ENCODE data around the gene GPATCH1. TPM values are rescaled to one million over a fixed set of nuclear protein-coding genes. Genes with fewer than 3 reads are reported as not detected.
"Not testable (repeated sequence)": the region's sequence is repeated elsewhere in the genome, so short reads cannot be mapped to it uniquely, and the experiment has no call there.

GPATCH1 gene
- total and polyA plus RNA-seq, 2 of the 4 experiments (the other 2 are of a cell fraction) = 5.1 to 7.5 TPM

DNA sequence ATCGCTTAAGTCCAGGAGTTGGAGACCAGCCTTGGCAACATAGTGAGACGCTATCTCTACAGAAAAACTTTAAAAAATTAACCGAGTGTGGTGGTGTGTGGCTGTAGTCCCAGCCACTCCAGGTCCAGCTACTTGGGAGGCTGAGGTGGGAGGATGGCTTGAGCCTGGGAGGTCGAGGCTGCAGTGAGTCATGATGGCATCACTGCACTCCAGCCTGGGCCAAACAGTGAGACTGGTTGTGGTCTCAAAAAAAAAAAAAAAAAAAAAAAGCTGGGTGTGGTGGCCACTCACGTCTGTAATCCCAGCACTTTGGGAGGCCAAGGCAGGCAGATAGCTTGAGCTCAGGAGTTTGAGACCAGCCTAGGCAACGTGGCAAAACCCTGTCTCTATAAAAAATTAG is 85.1 kb downstream of the GPATCH1 start:
- DNase-seq; H3K14ac ChIP-seq (replicated peaks; ENCODE audit: low read depth, low read length); H3K4me3 ChIP-seq (ENCODE audit: insufficient read depth, low read depth, low read length); H4K5ac ChIP-seq (ENCODE audit: low read depth, low read length); H3K4me1 ChIP-seq (ENCODE audit: control insufficient read depth, insufficient read depth, low read length); H3K23ac ChIP-seq (ENCODE audit: low read depth, low read length); H2AK5ac ChIP-seq (ENCODE audit: low read depth, low read length); H3K9me1 ChIP-seq (ENCODE audit: insufficient read depth, low read length); BruUV-seq (replicated peaks); H3K36me3 ChIP-seq (ENCODE audit: control insufficient read depth, insufficient read depth, low read length); intact Hi-C loops (cut with micrococcal nuclease); H2BK5ac ChIP-seq (ENCODE audit: low read depth, low read length, poor library complexity, severe bottlenecking); H2BK120ac ChIP-seq (ENCODE audit: low read depth, low read length); H4K91ac ChIP-seq (ENCODE audit: insufficient read depth, low read depth, low read length); H4K20me1 ChIP-seq (ENCODE audit: insufficient read depth, low read length); H3K18ac ChIP-seq (ENCODE audit: low read depth, low read length); H3K56ac ChIP-seq (ENCODE audit: extremely low read depth, insufficient read depth, low read length); H4K8ac ChIP-seq (ENCODE audit: low read depth in 2 of 2, low read length in 2 of 2); H2BK20ac ChIP-seq (ENCODE audit: low read depth, low read length); H3K9ac ChIP-seq (ENCODE audit: low read depth, low read length); H3K9me3 ChIP-seq (ENCODE audit: control insufficient read depth, insufficient read depth, low read length); H3K4ac ChIP-seq (ENCODE audit: low read depth, low read length); ATAC-seq (ENCODE audit: low read depth); H2AK9ac ChIP-seq (replicated peaks; ENCODE audit: low read depth, low read length, poor library complexity); dilution Hi-C loops (cut with HindIII; ENCODE audit: low sequenced_read_pairs, unreplicated experiment); H3K27me3 ChIP-seq (ENCODE audit: control insufficient read depth, insufficient read depth, low read length); H3K4me2 ChIP-seq (ENCODE audit: low read depth, low read length); H3K27ac ChIP-seq (ENCODE audit: insufficient read depth, low read length); H2AFZ ChIP-seq (replicated peaks; ENCODE audit: low read length, poor library complexity); H3K79me1 ChIP-seq (ENCODE audit: low read depth in 1 of 2, low read length in 2 of 2); H2BK15ac ChIP-seq (ENCODE audit: low read depth, low read length); in situ Hi-C loops (cut with MboI; ENCODE audit: low sequenced_read_pairs): not testable (repeated sequence)
- POLR2A ChIA-PET (ENCODE audit: unreplicated experiment) = interaction anchor here (0.6 kb wide), 1 partner anchor 116 kb away, joined by 4 read pairs; no protein-coding TSS in a partner anchor
- CTCF ChIA-PET = interaction anchor here (1.0 to 1.6 kb wide), 2 partner anchors 13 to 22 kb away, joined by 4 to 6 read pairs; no protein-coding TSS in a partner anchor
- no CpG with 5 or more reads among the region's 6 CpGs for WGBS, 2 experiments (ENCODE audit: extremely low coverage in 2 of 2, insufficient read length in 1 of 2)

Measured in IMR-90 (cell line).